Lung (tissue), 16 donors: ENCODE measurements around the gene PRPF40A. TPM values are rescaled to one million over a fixed set of nuclear protein-coding genes. Genes with fewer than 3 reads are reported as not detected.
"Not testable (repeated sequence)": the region's sequence is repeated elsewhere in the genome, so short reads cannot be mapped to it uniquely, and the experiment has no call there.

Experiments used
- ATAC-seq: fragments of 200-7000 bp; cut with Tn5 transposase; one replicate; pipeline ENCODE4 v1.9.1; 2020; ENCODE audit warnings: moderate number of reproducible peaks; ENCODE audit not compliant: insufficient read depth, low FRiP score
- DNase-seq, 3 donors: peaks; one replicate each; pipeline ENCODE4 v3.0.0-alpha.2; 2013 to 2017
- H3K27ac ChIP-seq, 2 donors: one replicate each; pipeline ENCODE4 v1.5.1; 2013; ENCODE audit warnings: mild to moderate bottlenecking in 2 of 2, moderate library complexity in 2 of 2, control low read depth in 1 of 2, inconsistent platforms in 1 of 2, low read depth in 1 of 2, low read length in 1 of 2
- H3K27me3 ChIP-seq, 3 donors: one replicate each; pipeline ENCODE4 v1.5.1; 2013; ENCODE audit warnings: low read length in 2 of 3; ENCODE audit not compliant: control insufficient read depth in 3 of 3, insufficient read depth in 3 of 3
- H3K36me3 ChIP-seq, 4 donors: one replicate each; pipeline ENCODE4 v1.5.1; 2013; ENCODE audit warnings: low read length in 4 of 4, mild to moderate bottlenecking in 1 of 4, moderate library complexity in 1 of 4; ENCODE audit not compliant: control insufficient read depth in 4 of 4, insufficient read depth in 4 of 4
- H3K4me1 ChIP-seq, 5 donors: one replicate each; pipeline ENCODE4 v1.5.1; 2013; ENCODE audit warnings: low read length in 5 of 5, mild to moderate bottlenecking in 2 of 5, moderate library complexity in 1 of 5; ENCODE audit not compliant: control insufficient read depth in 5 of 5, insufficient read depth in 5 of 5
- H3K4me3 ChIP-seq: one replicate; pipeline ENCODE4 v1.5.1; 2013; ENCODE audit warnings: mild to moderate bottlenecking, control low read depth, moderate library complexity
- H3K9ac ChIP-seq, 2 donors: one replicate each; pipeline ENCODE4 v1.5.1; 2013; ENCODE audit warnings: low read length in 2 of 2, control low read depth in 1 of 2; ENCODE audit not compliant: insufficient read depth in 1 of 2
- H3K9me3 ChIP-seq, 4 donors: one replicate each; pipeline ENCODE4 v1.5.1; 2013; ENCODE audit warnings: low read length in 3 of 4, mild to moderate bottlenecking in 1 of 4, moderate library complexity in 1 of 4; ENCODE audit not compliant: control insufficient read depth in 4 of 4, insufficient read depth in 3 of 4
- CTCF ChIP-seq: IDR thresholded peaks from 2 replicates; pipeline ENCODE4 v1.5.1; 2012; ENCODE audit warnings: mild to moderate bottlenecking; ENCODE audit errors: control extremely low read depth, extremely low read depth
- WGBS, 2 donors: extraction: QIAGEN DNeasy Blood & Tissue Kit; methylation state at CpG; one replicate each; pipeline ENCODE4 v1.1.7; 2013; 5-methylcytosine and 5-hydroxymethylcytosine counted together
- long read RNA-seq, 5 donors: transcript quantifications; one replicate each; lab custom pipeline, GENCODE V29; 2026
- polyA plus RNA-seq, 2 donors: library from polyadenylated mRNA; stranded (reverse); fragments of 200-250 nt; gene quantifications; one replicate each; pipeline ENCODE4 v1.2.1, GENCODE V29; 2013
- total RNA-seq, 2 donors: library from RNA; depleted of rRNA in 1 of 2; stranded (reverse); fragments of >200 nt in 1 of 2; gene quantifications; one replicate each; pipeline ENCODE4 v1.2.1, GENCODE V29; 2014 to 2021
- donor health status: control.
- donor health status: control.
- donor health status: Bipolar disorder and iron deficiency.
- donor health status: healthy.
- donor health status: DM: yes; HTN: yes; CAD: no.

Gene PRPF40A
- total RNA-seq, result 100 to 1,000 TPM in 1 of 2 donors, 10 to 100 TPM in 1; 80.6 to 131 TPM
- 10 to 100 TPM; 20.1 to 36.5 TPM for polyA plus RNA-seq
- long read RNA-seq, donor 1, partial matches to known transcripts, result 5 of 37 reads
- long read RNA-seq, donor 1, other reads (novel, unspliced or antisense), result 32 of 37 reads
- long read RNA-seq, donor 2, partial matches to known transcripts, result 18 of 18 reads
- long read RNA-seq, donor 2, other reads (novel, unspliced or antisense), result 0 of 18 reads
- long read RNA-seq, donor 3, partial matches to known transcripts, result 5 of 5 reads
- long read RNA-seq, donor 3, other reads (novel, unspliced or antisense), result 0 of 5 reads
- long read RNA-seq, donor 4, result 0 reads
- long read RNA-seq, donor 5, result 0 reads

- no peaks in the 10 kb centered on the region for H3K27me3 ChIP-seq
- peak within 1 kb of the TSS; percentile 96 to 98 for H3K9ac ChIP-seq
- WGBS, 2 donors, result 0% methylated on average over 59 to 71 of the region's 71 CpGs
- H3K9me3 ChIP-seq, result no peaks in the 10 kb centered on the region
- ATAC-seq (peak; percentile 93), DNase-seq (peak; percentile 99)
- H3K27ac ChIP-seq, result peak within 1 kb of the TSS; percentile 79 to 98
- H3K4me3 ChIP-seq, result peak within 1 kb of the TSS; percentile 94
- H3K4me1 ChIP-seq, result peaks cover 0 to 36% (median 11%) of the 10 kb centered on the region in 5 donors
- peaks cover 0 to 24% (median 7%) of the 10 kb centered on the region in 4 donors for H3K36me3 ChIP-seq
- no peak for TF ChIP-seq CTCF
Observed at GRCh38 chr2:152717228-152718075, at the start of gene PRPF40A. PRPF40A (minus strand) TSS chr2:152717461; CDS start chr2:152717439, 22 bp downstream.

- no peak for TF ChIP-seq CTCF
- Histone ChIP-seq H3K27ac (no peak overlapping the region), H3K27me3 (no peaks in the 10 kb centered on the region), H3K9me3 (no peaks in the 10 kb centered on the region), H3K36me3 (no peaks in the 10 kb centered on the region), H3K4me1 (peaks cover 0 to 3% (median 0%) of the 10 kb centered on the region in 5 donors), H3K9ac (no peak overlapping the region), H3K4me3 (no peak overlapping the region)
- ATAC-seq, result no peak
- 67 to 82% methylated on average over 1 of the region's 1 CpG for WGBS, 2 donors
- DNase-seq, result peak in 2 of 3 donors; percentile 12 to 21
Observed at GRCh38 chr2:152766928-152767327, 49.7 kb upstream of the PRPF40A start.

GRCh38 chr2:152763651-152764050, 46.4 kb upstream of the PRPF40A start:
- no peak overlapping the region for H3K27ac ChIP-seq
- no peak overlapping the region for H3K9ac ChIP-seq
- 96 to 100% methylated on average over 1 of the region's 1 CpG for WGBS, 2 donors
- ATAC-seq (no peak), DNase-seq (no peak)
- no peak overlapping the region for H3K4me3 ChIP-seq
- TF ChIP-seq CTCF, result no peak
- no peaks in the 10 kb centered on the region for H3K27me3 ChIP-seq
- H3K36me3 ChIP-seq, result peaks cover 2 to 4% (median 3%) of the 10 kb centered on the region in 4 donors
- peaks cover 0 to 3% (median 0%) of the 10 kb centered on the region in 5 donors for H3K4me1 ChIP-seq
- H3K9me3 ChIP-seq, result no peaks in the 10 kb centered on the region

GRCh38 chr2:152763208-152763607, 45.9 kb upstream of the PRPF40A start:
- H3K9me3 ChIP-seq, DNase-seq, H3K27me3 ChIP-seq, ATAC-seq, H3K4me3 ChIP-seq, H3K4me1 ChIP-seq, H3K36me3 ChIP-seq, H3K9ac ChIP-seq, H3K27ac ChIP-seq: not testable (repeated sequence)
- 92 to 93% methylated on average over 4 of the region's 4 CpGs for WGBS, 2 donors
